Glutamatergic neuron (in vitro differentiated cells): ENCODE results near the gene MAP4K2. TPM values are rescaled to one million over a fixed set of nuclear protein-coding genes. Genes with fewer than 3 reads are reported as not detected.

Experiments
- DNase-seq: peaks from one replicate; pipeline ENCODE4 v3.0.0; 2022
- H3K27ac Mint-ChIP-seq: one replicate; pipeline ENCODE4 v1.8.0; 2020; ENCODE audit warnings: mild to moderate bottlenecking, mixed read lengths, inconsistent platforms; ENCODE audit not compliant: unreplicated experiment
- H3K27me3 Mint-ChIP-seq: one replicate; pipeline ENCODE4 v1.8.0; 2020; ENCODE audit warnings: mild to moderate bottlenecking, moderate library complexity, mixed read lengths, inconsistent platforms; ENCODE audit not compliant: unreplicated experiment
- H3K36me3 Mint-ChIP-seq: one replicate; pipeline ENCODE4 v1.8.0; 2020; ENCODE audit warnings: mild to moderate bottlenecking, mixed read lengths, inconsistent platforms; ENCODE audit not compliant: unreplicated experiment
- H3K4me1 Mint-ChIP-seq: one replicate; pipeline ENCODE4 v1.8.0; 2020; ENCODE audit warnings: mild to moderate bottlenecking, low read depth, mixed read lengths, inconsistent platforms; ENCODE audit not compliant: unreplicated experiment
- H3K4me3 Mint-ChIP-seq: one replicate; pipeline ENCODE4 v1.8.0; 2020; ENCODE audit warnings: mild to moderate bottlenecking, mixed read lengths, inconsistent platforms; ENCODE audit not compliant: unreplicated experiment
- H3K9me3 Mint-ChIP-seq: one replicate; pipeline ENCODE4 v1.8.0; 2020; ENCODE audit warnings: mild to moderate bottlenecking, moderate library complexity, mixed read lengths, inconsistent platforms; ENCODE audit not compliant: unreplicated experiment
- CTCF ChIP-seq: fragments of 200-600 bp; sonication (generic); IDR thresholded peaks from one replicate; pipeline ENCODE4 v1.5.0; 2021; ENCODE audit not compliant: partially characterized antibody, unreplicated experiment
- total RNA-seq: library from RNA; stranded (reverse); fragmentation: NEBNext Ultra II Directional; extraction: Animal tissue kit (Norgen Biotek cat#: 25700); gene quantifications from one replicate; pipeline ENCODE4 v1.2.1, GENCODE V29; 2021; ENCODE audit not compliant: unreplicated experiment

Gene MAP4K2
- total RNA-seq, 1 donor from 2014 or later = 15.9 TPM

DNA sequence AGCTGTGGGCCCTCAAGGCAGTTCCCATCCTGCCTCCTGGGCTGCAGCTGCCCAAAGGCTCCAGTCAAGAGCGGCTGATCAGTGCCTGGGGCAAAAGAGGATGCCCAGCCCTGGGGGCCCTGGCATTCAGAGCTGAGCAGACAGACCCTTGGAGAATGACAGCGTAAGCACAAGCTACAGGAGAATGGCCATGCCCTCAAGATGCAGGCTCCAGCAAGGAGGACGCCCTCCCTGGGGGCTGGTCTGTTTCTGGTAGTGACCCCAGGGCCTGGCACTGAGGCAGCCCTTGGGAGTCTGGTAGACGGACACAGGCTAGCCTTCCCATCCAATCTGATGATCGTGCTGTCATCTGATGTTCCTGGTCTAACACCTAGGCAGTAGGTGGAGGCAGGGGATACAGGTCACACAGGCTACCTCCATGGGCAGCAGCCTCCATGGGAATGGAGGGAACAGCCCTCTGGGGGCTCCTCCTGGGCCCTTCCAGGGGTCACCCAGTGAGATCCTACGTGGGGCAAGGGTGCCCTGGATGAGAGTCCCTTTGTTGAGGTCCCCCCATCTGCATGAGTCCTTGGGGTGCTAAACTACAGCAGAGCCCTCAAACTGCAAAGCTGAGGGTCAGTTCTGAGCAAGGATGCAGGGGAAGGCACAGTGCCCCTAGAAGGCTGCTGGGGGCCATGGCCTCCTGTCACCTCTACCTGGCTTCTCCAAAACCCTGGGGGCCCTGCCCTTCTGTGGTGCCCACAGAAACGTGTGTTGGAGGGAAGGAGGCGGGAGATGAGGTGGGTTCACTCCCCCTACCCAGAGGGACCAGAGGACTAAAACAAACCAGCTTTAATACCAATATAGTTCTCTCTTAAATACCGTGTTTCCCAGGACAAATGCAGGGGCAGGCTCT is 14.4 kb downstream of the MAP4K2 start:
- TF ChIP-seq CTCF = no peak

DNA sequence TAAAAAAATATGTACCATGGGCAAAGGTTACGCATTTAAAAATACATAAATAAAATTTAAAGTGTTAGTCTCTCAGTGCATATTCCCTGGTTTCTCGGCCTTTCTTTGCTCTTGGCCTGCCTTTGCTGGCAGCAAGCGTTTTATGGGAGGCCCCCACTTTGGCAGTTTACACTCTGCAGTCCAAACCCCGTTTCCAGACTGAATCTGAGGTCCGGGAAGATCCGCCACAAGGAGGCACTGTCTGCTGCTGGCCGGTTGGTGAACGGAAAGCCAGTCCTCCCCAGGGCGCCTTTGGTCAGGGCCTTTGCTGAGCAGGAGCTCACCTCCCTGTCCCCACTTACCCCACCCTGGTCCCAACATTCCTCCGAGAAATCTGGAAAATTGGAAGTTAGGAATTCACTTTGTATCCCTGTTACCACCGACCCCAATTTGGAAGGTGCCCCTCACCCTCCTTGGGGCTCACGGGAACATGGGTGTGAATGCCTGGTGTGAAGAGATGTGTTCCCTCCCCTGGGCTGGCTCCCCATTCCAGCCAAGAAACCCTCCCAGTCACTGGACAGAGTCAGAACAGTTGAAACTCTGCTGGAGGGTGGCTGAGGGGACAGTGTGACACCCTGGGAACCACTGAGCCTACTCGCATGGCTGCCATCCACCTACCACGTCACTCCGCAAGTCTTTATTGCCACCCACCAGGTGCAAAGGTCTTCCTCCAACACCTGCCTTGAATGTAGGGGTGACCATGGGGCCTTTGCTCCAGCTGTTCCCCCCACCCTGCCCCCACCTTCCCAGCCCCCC is 15.3 kb downstream of the MAP4K2 start:
- Mint-ChIP-seq H3K4me3 (no peak overlapping the region), H3K27ac (no peak overlapping the region), H3K4me1 (no peaks in the 10 kb centered on the region), H3K9me3 (no peaks in the 10 kb centered on the region), H3K27me3 (peaks cover 6% of the 10 kb centered on the region), H3K36me3 (no peaks in the 10 kb centered on the region)
- TF ChIP-seq CTCF = peak; percentile 66
- peak; percentile 86 for DNase-seq

More for the DNA sequence above, 14.4 kb downstream of the MAP4K2 start:
- H3K4me3 Mint-ChIP-seq = no peak overlapping the region
- DNase-seq = no peak
- no peaks in the 10 kb centered on the region for H3K9me3 Mint-ChIP-seq
- no peak overlapping the region for H3K27ac Mint-ChIP-seq
- H3K27me3 Mint-ChIP-seq = peaks cover 9% of the 10 kb centered on the region
- H3K4me1 Mint-ChIP-seq = no peaks in the 10 kb centered on the region
- no peaks in the 10 kb centered on the region for H3K36me3 Mint-ChIP-seq

GRCh38 chr11:64786308-64786707 is 16.7 kb downstream of the MAP4K2 start:
- Mint-ChIP-seq H3K4me3 (no peak overlapping the region), H3K9me3 (no peaks in the 10 kb centered on the region), H3K36me3 (no peaks in the 10 kb centered on the region), H3K27ac (no peak overlapping the region), H3K4me1 (no peaks in the 10 kb centered on the region), H3K27me3 (peaks cover 2% of the 10 kb centered on the region)
- TF ChIP-seq CTCF = no peak
- no peak for DNase-seq

GRCh38 chr11:64784813-64785581 is 18.0 kb downstream of the MAP4K2 start:
- H3K27me3 Mint-ChIP-seq = no peaks in the 10 kb centered on the region
- no peaks in the 10 kb centered on the region for H3K36me3 Mint-ChIP-seq
- no peak overlapping the region for H3K27ac Mint-ChIP-seq
- DNase-seq = no peak
- TF ChIP-seq CTCF = no peak
- H3K9me3 Mint-ChIP-seq = no peaks in the 10 kb centered on the region
- H3K4me3 Mint-ChIP-seq = no peak overlapping the region
- no peaks in the 10 kb centered on the region for H3K4me1 Mint-ChIP-seq
